Suprapubic skin (tissue), 4 donors: ENCODE results near the gene ZBTB16. TPM values are rescaled to one million over a fixed set of nuclear protein-coding genes. Genes with fewer than 3 reads are reported as not detected.

ENCODE experiments used
- DNase-seq, 2 donors: peaks; one replicate each; pipeline ENCODE4 v3.0.0-alpha.2; 2019; ENCODE audit warnings: low spot score in 2 of 2
- H3K27ac ChIP-seq: fragments of 200-600 bp; sonication (generic); one replicate; pipeline ENCODE4 v1.5.1; 2019
- H3K27me3 ChIP-seq: fragments of 200-600 bp; sonication (generic); one replicate; pipeline ENCODE4 v1.5.1; 2019
- H3K36me3 ChIP-seq: fragments of 200-600 bp; sonication (generic); one replicate; pipeline ENCODE4 v1.5.1; 2019
- H3K4me1 ChIP-seq: fragments of 200-600 bp; sonication (generic); one replicate; pipeline ENCODE4 v1.5.1; 2019
- H3K4me3 ChIP-seq: fragments of 200-600 bp; sonication (generic); one replicate; pipeline ENCODE4 v1.5.1; 2019; ENCODE audit warnings: mild to moderate bottlenecking
- H3K9me3 ChIP-seq: fragments of 200-600 bp; sonication (generic); one replicate; pipeline ENCODE4 v1.5.1; 2019
- EP300 ChIP-seq: sonication (generic); formaldehyde crosslinking; IDR thresholded peaks from one replicate; pipeline ENCODE4 v1.6.1; 2017; ENCODE audit warnings: antibody characterized with exemption
- POLR2A ChIP-seq, 2 donors: fragments of 450-650 bp; IDR thresholded peaks; one replicate each; pipeline ENCODE4 v1.6.1; 2017; ENCODE audit warnings: antibody characterized with exemption in 2 of 2, mild to moderate bottlenecking in 2 of 2, moderate library complexity in 2 of 2
- POLR2AphosphoS5 ChIP-seq, 3 donors: sonication (generic); formaldehyde crosslinking; IDR thresholded peaks; one replicate each; pipeline ENCODE4 v1.6.1; 2017; ENCODE audit warnings: antibody characterized with exemption in 3 of 3
- WGBS: methylation state at CpG from one replicate; pipeline ENCODE4 v1.1.5; 2018; 5-methylcytosine and 5-hydroxymethylcytosine counted together
- total RNA-seq, 4 donors: library from RNA; depleted of rRNA; stranded (reverse); fragments of >200 nt; gene quantifications; one replicate each; pipeline ENCODE4 v1.1.0, GENCODE V29; 2016
- TF ChIP-seq, protein P1 (sequence below), 2 donors: fragments of 200-600 bp in 1 of 2; fragments of 450-650 bp in 1 of 2; sonication (generic) in 1 of 2; IDR thresholded peaks; one replicate each; pipeline ENCODE4 v1.5.1; 2016 to 2019; ENCODE audit warnings: antibody characterized with exemption in 2 of 2, mild to moderate bottlenecking in 1 of 2, moderate library complexity in 1 of 2

Gene ZBTB16
- total RNA-seq, 4 donors from 2014 or later = 142 to 474 (median 232) TPM

DNA sequence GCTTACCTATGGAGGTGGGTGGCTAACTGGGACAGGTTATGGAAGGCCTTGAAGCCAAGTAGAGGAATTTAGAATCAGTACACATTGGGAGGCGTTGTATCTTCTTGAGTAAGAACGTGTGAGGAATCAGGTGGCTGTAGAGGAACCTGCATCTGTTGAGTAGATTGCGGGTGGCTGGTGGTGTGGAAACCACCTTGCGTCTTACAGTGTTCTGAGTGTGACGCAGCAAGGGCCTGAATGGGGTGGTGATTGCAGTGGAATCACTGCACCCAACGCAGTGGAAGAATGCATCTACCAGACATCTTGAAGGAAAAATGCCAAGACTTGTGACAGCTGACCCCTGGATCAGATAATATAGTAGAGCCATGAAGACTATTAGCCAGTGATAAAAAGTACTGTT lies 125.9 kb downstream of the ZBTB16 start:
- H3K36me3 ChIP-seq = peaks cover 38% of the 10 kb centered on the region
- no peak overlapping the region for H3K27ac ChIP-seq
- H3K9me3 ChIP-seq = no peaks in the 10 kb centered on the region
- no peaks in the 10 kb centered on the region for H3K27me3 ChIP-seq
- WGBS = 91% methylated on average over 6 of the region's 6 CpGs
- TF ChIP-seq EP300 = no peak
- TF ChIP-seq, protein P1, sequence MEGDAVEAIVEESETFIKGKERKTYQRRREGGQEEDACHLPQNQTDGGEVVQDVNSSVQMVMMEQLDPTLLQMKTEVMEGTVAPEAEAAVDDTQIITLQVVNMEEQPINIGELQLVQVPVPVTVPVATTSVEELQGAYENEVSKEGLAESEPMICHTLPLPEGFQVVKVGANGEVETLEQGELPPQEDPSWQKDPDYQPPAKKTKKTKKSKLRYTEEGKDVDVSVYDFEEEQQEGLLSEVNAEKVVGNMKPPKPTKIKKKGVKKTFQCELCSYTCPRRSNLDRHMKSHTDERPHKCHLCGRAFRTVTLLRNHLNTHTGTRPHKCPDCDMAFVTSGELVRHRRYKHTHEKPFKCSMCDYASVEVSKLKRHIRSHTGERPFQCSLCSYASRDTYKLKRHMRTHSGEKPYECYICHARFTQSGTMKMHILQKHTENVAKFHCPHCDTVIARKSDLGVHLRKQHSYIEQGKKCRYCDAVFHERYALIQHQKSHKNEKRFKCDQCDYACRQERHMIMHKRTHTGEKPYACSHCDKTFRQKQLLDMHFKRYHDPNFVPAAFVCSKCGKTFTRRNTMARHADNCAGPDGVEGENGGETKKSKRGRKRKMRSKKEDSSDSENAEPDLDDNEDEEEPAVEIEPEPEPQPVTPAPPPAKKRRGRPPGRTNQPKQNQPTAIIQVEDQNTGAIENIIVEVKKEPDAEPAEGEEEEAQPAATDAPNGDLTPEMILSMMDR (IDR thresholded peaks at IDR 0.05) = no peak
- no peak for TF ChIP-seq POLR2A (IDR thresholded peaks at IDR 0.05)
- no peak for TF ChIP-seq POLR2AphosphoS5 (IDR thresholded peaks at IDR 0.05)
- DNase-seq = no peak
- no peak overlapping the region for H3K4me3 ChIP-seq
- H3K4me1 ChIP-seq = peaks cover 35% of the 10 kb centered on the region

DNA sequence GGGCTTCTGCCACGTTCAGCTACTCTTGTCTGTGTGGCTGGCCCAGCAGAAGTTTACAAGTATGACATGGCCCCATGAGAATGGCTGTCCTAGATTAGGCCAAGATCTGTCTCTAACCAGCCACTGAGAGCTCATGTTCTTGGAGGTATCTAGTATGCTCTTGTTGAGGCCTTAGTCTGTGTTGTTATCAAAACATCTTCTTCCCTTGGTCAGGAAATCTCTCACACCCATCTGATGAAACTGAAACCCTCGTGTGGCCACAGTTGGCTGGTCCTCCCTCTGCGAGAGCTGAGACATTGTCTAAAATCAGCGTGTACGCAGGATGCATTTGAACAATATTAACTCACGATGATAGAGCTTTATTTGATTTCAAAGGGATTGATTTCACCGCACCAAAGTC lies 127.7 kb downstream of the ZBTB16 start:
- Histone ChIP-seq H3K36me3 (peaks cover 56% of the 10 kb centered on the region), H3K4me1 (peaks cover 18% of the 10 kb centered on the region), H3K4me3 (no peak overlapping the region), H3K27me3 (no peaks in the 10 kb centered on the region), H3K9me3 (no peaks in the 10 kb centered on the region), H3K27ac (no peak overlapping the region)
- DNase-seq = no peak
- 87% methylated on average over 7 of the region's 7 CpGs for WGBS
- TF ChIP-seq POLR2AphosphoS5 (IDR thresholded peaks at IDR 0.05) (no peak), EP300 (no peak), POLR2A (IDR thresholded peaks at IDR 0.05) (no peak)
- TF ChIP-seq, protein P1 (IDR thresholded peaks at IDR 0.05) = no peak

DNA sequence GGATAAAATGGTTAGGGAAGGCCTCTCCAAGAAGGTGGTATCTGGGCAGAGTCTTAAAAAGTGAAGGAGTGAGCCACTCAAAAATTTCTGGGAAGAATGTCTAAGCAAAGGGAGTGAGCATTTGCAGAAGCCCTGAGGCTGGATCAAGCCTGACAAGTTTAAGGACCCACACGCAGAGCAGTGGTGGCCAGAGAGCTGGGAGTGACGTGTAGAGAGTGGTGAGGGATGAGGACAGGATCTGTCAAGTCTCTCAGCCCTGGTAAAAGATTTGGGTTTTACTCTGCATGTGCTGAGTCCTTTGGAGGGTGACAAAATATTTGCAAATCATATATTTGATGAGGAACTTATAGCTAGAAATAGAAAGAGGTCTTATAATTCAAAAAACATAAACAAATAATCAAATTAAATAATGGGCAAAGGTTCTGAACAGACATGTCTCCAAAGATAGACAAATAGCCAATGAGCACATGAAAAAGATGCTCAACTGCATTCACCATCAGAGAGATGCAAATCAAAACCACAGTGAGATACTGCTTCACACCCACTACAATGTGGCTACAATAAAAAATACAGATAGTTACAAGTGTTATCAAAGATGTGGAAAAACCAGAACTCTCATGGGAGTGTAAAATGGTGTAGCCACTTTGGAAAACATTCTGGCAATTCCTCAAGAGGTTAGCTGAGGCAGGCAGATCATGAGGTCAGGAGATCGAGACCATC lies 129.5 kb downstream of the ZBTB16 start:
- no peak for TF ChIP-seq POLR2A (IDR thresholded peaks at IDR 0.05)
- Histone ChIP-seq H3K4me1 (peaks cover 8% of the 10 kb centered on the region), H3K9me3 (no peaks in the 10 kb centered on the region), H3K36me3 (peaks cover 73% of the 10 kb centered on the region), H3K4me3 (no peak overlapping the region), H3K27ac (no peak overlapping the region), H3K27me3 (no peaks in the 10 kb centered on the region)
- DNase-seq = no peak
- 90% methylated on average over 3 of the region's 3 CpGs for WGBS

DNA sequence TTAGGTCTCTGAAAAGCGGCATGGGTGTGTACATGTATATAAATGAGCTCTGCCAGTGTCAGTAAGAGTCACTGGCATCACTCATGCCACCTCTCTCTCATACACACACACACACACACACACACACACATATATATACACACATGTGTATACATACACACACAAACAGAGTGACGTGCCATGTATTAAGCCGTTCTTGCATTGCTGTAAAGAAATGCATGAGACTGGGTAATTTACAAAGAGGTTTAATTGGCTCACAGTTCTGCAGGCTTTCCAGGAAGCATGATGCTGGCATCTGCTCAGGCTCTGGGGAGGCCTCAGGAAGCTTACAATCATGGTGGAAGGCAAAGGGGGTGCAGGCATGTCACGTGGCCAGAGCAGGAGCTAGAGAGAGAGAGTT lies 131.1 kb downstream of the ZBTB16 start:
- no peak overlapping the region for H3K27ac ChIP-seq
- TF ChIP-seq POLR2AphosphoS5 (IDR thresholded peaks at IDR 0.05) = no peak
- TF ChIP-seq EP300 = no peak
- TF ChIP-seq POLR2A (IDR thresholded peaks at IDR 0.05) = no peak
- 98% methylated on average over 3 of the region's 4 CpGs for WGBS
- H3K4me3 ChIP-seq = no peak overlapping the region
- no peaks in the 10 kb centered on the region for H3K9me3 ChIP-seq
- peaks cover 22% of the 10 kb centered on the region for H3K4me1 ChIP-seq
- no peaks in the 10 kb centered on the region for H3K27me3 ChIP-seq
- H3K36me3 ChIP-seq = peaks cover 73% of the 10 kb centered on the region
- no peak for DNase-seq

DNA sequence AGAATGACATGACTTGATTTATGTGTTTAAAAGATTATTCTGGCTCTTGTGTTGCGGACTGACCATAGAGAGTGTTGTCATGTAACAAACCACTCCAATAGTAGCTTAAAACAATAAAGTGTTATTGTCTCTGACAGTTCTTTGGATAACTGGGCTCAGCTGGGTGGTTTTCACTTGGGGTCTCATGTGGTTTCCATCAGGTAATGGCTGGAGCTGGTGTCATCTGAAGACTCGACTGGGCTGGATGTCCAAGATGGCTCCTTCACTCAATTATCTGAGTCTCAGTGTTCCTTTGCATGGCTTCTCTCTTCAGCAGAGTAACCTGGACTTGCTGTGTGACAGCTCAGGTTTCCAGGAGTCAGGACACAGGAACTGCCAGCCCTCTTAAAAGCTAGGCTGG lies 132.4 kb downstream of the ZBTB16 start:
- H3K36me3 ChIP-seq = peaks cover 70% of the 10 kb centered on the region
- H3K4me3 ChIP-seq = no peak overlapping the region
- no peaks in the 10 kb centered on the region for H3K9me3 ChIP-seq
- WGBS = 43% methylated on average over 2 of the region's 2 CpGs
- H3K4me1 ChIP-seq = peaks cover 34% of the 10 kb centered on the region
- no peak for TF ChIP-seq POLR2A (IDR thresholded peaks at IDR 0.05)
- no peak for TF ChIP-seq EP300
- no peak for TF ChIP-seq POLR2AphosphoS5 (IDR thresholded peaks at IDR 0.05)
- H3K27ac ChIP-seq = no peak overlapping the region
- no peaks in the 10 kb centered on the region for H3K27me3 ChIP-seq
- DNase-seq = no peak

DNA sequence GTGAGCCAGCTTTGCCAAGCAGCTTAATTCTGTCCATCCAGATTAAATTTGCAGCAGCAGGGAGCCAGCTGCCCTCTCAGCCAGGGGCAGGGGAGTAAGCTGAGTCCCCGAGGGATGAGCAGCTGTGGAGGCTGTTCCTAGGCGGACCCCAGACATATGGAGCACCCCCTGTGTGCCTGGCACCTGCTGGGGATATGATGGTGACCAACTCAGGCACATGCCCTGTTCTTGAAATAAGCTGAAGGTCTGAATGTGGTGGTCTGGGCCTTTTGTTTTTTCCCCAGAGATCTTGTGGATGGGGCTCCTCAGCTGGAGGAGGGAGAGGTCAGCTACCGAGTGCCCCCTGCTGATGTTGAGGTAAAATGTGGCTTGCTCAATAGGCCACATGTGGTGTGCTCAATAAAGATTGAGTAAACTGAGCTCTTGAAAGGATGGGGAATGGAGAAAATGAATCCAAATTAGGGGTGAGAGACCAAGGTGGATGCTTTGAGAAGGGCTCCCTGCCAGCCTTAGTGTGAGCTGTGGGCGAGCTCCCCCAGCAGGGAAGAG lies 133.4 kb downstream of the ZBTB16 start:
- 88% methylated on average over 3 of the region's 4 CpGs for WGBS
- Histone ChIP-seq H3K4me1 (peaks cover 45% of the 10 kb centered on the region), H3K27ac (no peak overlapping the region), H3K9me3 (no peaks in the 10 kb centered on the region), H3K27me3 (no peaks in the 10 kb centered on the region), H3K36me3 (peaks cover 60% of the 10 kb centered on the region), H3K4me3 (no peak overlapping the region)
- DNase-seq = no peak
- TF ChIP-seq POLR2A (IDR thresholded peaks at IDR 0.05) = no peak
- no peak for TF ChIP-seq POLR2AphosphoS5 (IDR thresholded peaks at IDR 0.05)
- TF ChIP-seq, protein P1 (IDR thresholded peaks at IDR 0.05) = no peak
- no peak for TF ChIP-seq EP300
